Fibroblast of lung (primary cell): ENCODE data around the gene C10orf67. TPM values are rescaled to one million over a fixed set of nuclear protein-coding genes. Genes with fewer than 3 reads are reported as not detected.

Experiments used
- DNase-seq, 2 donors: peaks; one replicate each; pipeline versions ENCODE4 v3.0.0 to v3.0.0-alpha.2; 2010; ENCODE audit warnings: low read depth in 2 of 2
- H2AFZ ChIP-seq: 2 replicates; pipeline ENCODE4 v1.5.1; 2012; ENCODE audit warnings: low read length, control low read depth, inconsistent platforms
- H3K27ac ChIP-seq: 2 replicates; pipeline ENCODE4 v1.5.1; 2011; ENCODE audit warnings: low read length, control low read depth; ENCODE audit not compliant: insufficient read depth
- H3K27me3 ChIP-seq: 2 replicates; pipeline ENCODE4 v1.5.1; 2011; ENCODE audit warnings: mild to moderate bottlenecking, low read length; ENCODE audit not compliant: control insufficient read depth, insufficient read depth
- H3K36me3 ChIP-seq: 2 replicates; pipeline ENCODE4 v1.5.1; 2011; ENCODE audit warnings: low read length; ENCODE audit not compliant: control insufficient read depth, insufficient read depth
- H3K4me1 ChIP-seq: 2 replicates; pipeline ENCODE4 v1.5.1; 2011; ENCODE audit warnings: low read length; ENCODE audit not compliant: control insufficient read depth, insufficient read depth; ENCODE audit errors: extremely low read depth
- H3K4me2 ChIP-seq: 2 replicates; pipeline ENCODE4 v1.5.1; 2011; ENCODE audit warnings: low read length, control low read depth; ENCODE audit not compliant: insufficient read depth; ENCODE audit errors: extremely low read depth
- H3K4me3 ChIP-seq, 4 experiments: fragments of 200-600 bp in 1 of 4; sonication (generic) in 1 of 4; replicated peaks in 1 of 4; 2 replicates each; pipeline ENCODE4 v1.5.1; 2011 to 2016; ENCODE audit warnings: low read length in 4 of 4, low read depth in 3 of 4, mild to moderate bottlenecking in 3 of 4, control low read depth in 2 of 4, inconsistent platforms in 1 of 4, mixed read lengths in 1 of 4; ENCODE audit not compliant: insufficient read depth in 1 of 4; ENCODE audit errors: control extremely low read depth in 1 of 4
- H3K79me2 ChIP-seq: 2 replicates; pipeline ENCODE4 v1.5.1; 2012; ENCODE audit warnings: mild to moderate bottlenecking, low read length, inconsistent platforms; ENCODE audit not compliant: control insufficient read depth, insufficient read depth
- H3K9ac ChIP-seq: 2 replicates; pipeline ENCODE4 v1.5.1; 2011; ENCODE audit warnings: mild to moderate bottlenecking, low read length, control low read depth; ENCODE audit not compliant: insufficient read depth
- H3K9me3 ChIP-seq: 2 replicates; pipeline ENCODE4 v1.5.1; 2012; ENCODE audit warnings: low read depth, low read length; ENCODE audit not compliant: control insufficient read depth, insufficient read depth
- H4K20me1 ChIP-seq: 2 replicates; pipeline ENCODE4 v1.5.1; 2011; ENCODE audit warnings: low read length; ENCODE audit not compliant: control insufficient read depth, insufficient read depth; ENCODE audit errors: extremely low read depth
- CTCF ChIP-seq, 2 donors: IDR thresholded peaks in 1 of 2; conservative IDR thresholded peaks in 1 of 2; 1 replicate in 1 of 2; 2 replicates in 1 of 2; pipeline ENCODE4 v1.5.1; 2011 to 2012; ENCODE audit warnings: low read length in 2 of 2, control low read depth in 1 of 2, inconsistent platforms in 1 of 2, low read depth in 1 of 2, mild to moderate bottlenecking in 1 of 2
- EZH2 ChIP-seq: IDR thresholded peaks from 2 replicates; pipeline ENCODE4 v1.5.1; 2012; ENCODE audit warnings: low read length, control low read depth, mild to moderate bottlenecking; ENCODE audit errors: missing control alignments
- polyA plus RNA-seq, 2 donors: library from polyadenylated mRNA; depleted of rRNA in 1 of 2; stranded (reverse) in 1 of 2; unstranded in 1 of 2; fragments of >200 nt; gene quantifications; 2 replicates each; pipeline ENCODE4 v1.2.1, GENCODE V29; 2011 to 2012; ENCODE audit warnings: missing spikeins in 1 of 2
- total RNA-seq: library from RNA; depleted of rRNA; stranded (reverse); fragments of >200 nt; gene quantifications from 2 replicates; pipeline ENCODE4 v1.2.1, GENCODE V29; 2014

The C10orf67 gene
- total and polyA plus RNA-seq, 2 donors (not counting 1 experiment from before 2014, with no cell fraction given) = under 0.01 to 0.16 TPM

- Histone ChIP-seq H3K79me2 (no peaks in the 10 kb centered on the region), H4K20me1 (no peaks in the 10 kb centered on the region), H3K4me1 (no peaks in the 10 kb centered on the region), H3K27me3 (no peaks in the 10 kb centered on the region), H3K4me2 (no peak overlapping the region), H2AFZ (no peak overlapping the region), H3K27ac (no peak overlapping the region), H3K36me3 (no peaks in the 10 kb centered on the region), H3K4me3 (no peak overlapping the region), H3K9me3 (no peaks in the 10 kb centered on the region), H3K9ac (no peak overlapping the region)
- TF ChIP-seq EZH2 (no peak), CTCF (conservative IDR thresholded peaks at IDR 0.05 in 1 of 2, IDR thresholded peaks at IDR 0.05 in 1 of 2; ENCODE audit: low read depth in 1 of 2, low read length in 2 of 2) (no peak)
- DNase-seq = no peak
These were observed 26.2 kb downstream of the C10orf67 start for GRCh38 chr10:23318359-23318758.

GRCh38 chr10:23317416-23317815 is 27.2 kb downstream of the C10orf67 start:
- H3K27me3 ChIP-seq = no peaks in the 10 kb centered on the region

GRCh38 chr10:23316406-23316805 is 28.2 kb downstream of the C10orf67 start:
- H3K27ac ChIP-seq = no peak overlapping the region
- no peaks in the 10 kb centered on the region for H3K4me1 ChIP-seq
- no peaks in the 10 kb centered on the region for H3K27me3 ChIP-seq
- H2AFZ ChIP-seq = no peak overlapping the region
- H3K4me2 ChIP-seq = no peak overlapping the region
- H3K9ac ChIP-seq = no peak overlapping the region
- no peak for DNase-seq
- H3K9me3 ChIP-seq = no peaks in the 10 kb centered on the region
- H3K79me2 ChIP-seq = no peaks in the 10 kb centered on the region
- no peak overlapping the region for H3K4me3 ChIP-seq
- TF ChIP-seq CTCF (conservative IDR thresholded peaks at IDR 0.05 in 1 of 2, IDR thresholded peaks at IDR 0.05 in 1 of 2; ENCODE audit: low read depth in 1 of 2, low read length in 2 of 2) = no peak
- no peak for TF ChIP-seq EZH2
- no peaks in the 10 kb centered on the region for H4K20me1 ChIP-seq
- H3K36me3 ChIP-seq = no peaks in the 10 kb centered on the region

More at GRCh38 chr10:23317416-23317815, 27.2 kb downstream of the C10orf67 start:
- Histone ChIP-seq H3K4me2 (no peak overlapping the region), H3K9ac (no peak overlapping the region), H3K36me3 (no peaks in the 10 kb centered on the region), H2AFZ (no peak overlapping the region), H4K20me1 (no peaks in the 10 kb centered on the region), H3K27ac (no peak overlapping the region), H3K4me3 (no peak overlapping the region), H3K4me1 (no peaks in the 10 kb centered on the region), H3K9me3 (no peaks in the 10 kb centered on the region), H3K79me2 (no peaks in the 10 kb centered on the region)
- peak in 1 of 2 donors; percentile 87 for DNase-seq
- TF ChIP-seq EZH2 (no peak), CTCF (conservative IDR thresholded peaks at IDR 0.05 in 1 of 2, IDR thresholded peaks at IDR 0.05 in 1 of 2; ENCODE audit: low read depth in 1 of 2, low read length in 2 of 2) (no peak)
